NCI-H128 (cell line): Measurements from ENCODE around the gene CXCR5.

Experiments
- DNase-seq: peaks from one replicate; lab custom pipeline; 2025; ENCODE audit not compliant: unreplicated experiment; lab: John Stamatoyannopoulos, UW

Gene CXCR5

GRCh38 chr11:118897721-118898310 is 14.1 kb downstream of the CXCR5 start:
- DNase-seq, result no peak

GRCh38 chr11:118898400-118899295 is 15.0 kb downstream of the CXCR5 start:
- no peak for DNase-seq

- no peak for DNase-seq
Measured at GRCh38 chr11:118899296-118899688, 15.6 kb downstream of the CXCR5 start.

- DNase-seq, result no peak
Measured at GRCh38 chr11:118899706-118900360, 16.1 kb downstream of the CXCR5 start.

GRCh38 chr11:118900535-118901384 is 17.1 kb downstream of the CXCR5 start:
- no peak for DNase-seq

GRCh38 chr11:118901494-118902335 is 18.0 kb downstream of the CXCR5 start:
- no peak for DNase-seq

GRCh38 chr11:118902336-118903203 is 18.9 kb downstream of the CXCR5 start:
- no peak for DNase-seq

GRCh38 chr11:118903204-118904015 is 19.7 kb downstream of the CXCR5 start:
- DNase-seq, result no peak

- DNase-seq, result peak; percentile 74
Measured at GRCh38 chr11:118907051-118908042, 23.7 kb downstream of the CXCR5 start.

GRCh38 chr11:118908264-118908663 is 24.6 kb downstream of the CXCR5 start:
- no peak for DNase-seq

- no peak for DNase-seq
Measured at GRCh38 chr11:118908901-118909618, 25.4 kb downstream of the CXCR5 start.

GRCh38 chr11:118909619-118910308 is 26.1 kb downstream of the CXCR5 start:
- DNase-seq, result no peak

- no peak for DNase-seq
Measured at GRCh38 chr11:118910309-118911112, 26.8 kb downstream of the CXCR5 start.

- no peak for DNase-seq
Measured at GRCh38 chr11:118911113-118911879, 27.6 kb downstream of the CXCR5 start.
